ENCODE data around the gene TIGD7.

DNA sequence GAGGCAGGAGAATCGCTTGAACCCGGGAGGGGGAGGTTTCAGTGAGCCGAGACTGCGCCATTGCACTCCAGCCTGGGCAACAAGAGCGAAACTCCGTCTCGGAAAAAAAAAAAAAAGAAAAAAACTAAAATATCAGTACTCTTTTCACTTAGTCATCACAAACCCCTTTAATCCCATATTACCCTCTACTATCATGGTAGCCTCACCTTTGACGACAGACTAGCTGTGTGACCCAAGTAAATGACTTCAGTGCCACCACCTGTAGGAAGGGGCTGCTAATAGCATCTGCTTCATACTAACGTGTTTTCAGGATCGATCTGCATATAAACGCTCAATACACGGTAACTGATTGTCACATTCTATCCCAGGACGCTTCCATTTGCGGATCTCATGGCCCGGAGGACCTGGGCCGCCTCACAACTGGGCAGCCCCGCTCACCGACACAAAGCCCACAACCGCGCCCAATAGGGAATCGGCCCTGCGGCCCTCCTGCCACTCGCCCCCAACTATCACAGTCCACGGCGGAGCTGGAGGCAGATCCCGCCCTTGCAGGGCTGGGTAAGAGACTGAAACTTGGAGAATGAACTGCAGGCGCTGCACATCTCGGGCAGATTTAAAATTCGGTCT lies 23.0 kb downstream of the TIGD7 start:
- TF ChIP-seq, protein P1, sequence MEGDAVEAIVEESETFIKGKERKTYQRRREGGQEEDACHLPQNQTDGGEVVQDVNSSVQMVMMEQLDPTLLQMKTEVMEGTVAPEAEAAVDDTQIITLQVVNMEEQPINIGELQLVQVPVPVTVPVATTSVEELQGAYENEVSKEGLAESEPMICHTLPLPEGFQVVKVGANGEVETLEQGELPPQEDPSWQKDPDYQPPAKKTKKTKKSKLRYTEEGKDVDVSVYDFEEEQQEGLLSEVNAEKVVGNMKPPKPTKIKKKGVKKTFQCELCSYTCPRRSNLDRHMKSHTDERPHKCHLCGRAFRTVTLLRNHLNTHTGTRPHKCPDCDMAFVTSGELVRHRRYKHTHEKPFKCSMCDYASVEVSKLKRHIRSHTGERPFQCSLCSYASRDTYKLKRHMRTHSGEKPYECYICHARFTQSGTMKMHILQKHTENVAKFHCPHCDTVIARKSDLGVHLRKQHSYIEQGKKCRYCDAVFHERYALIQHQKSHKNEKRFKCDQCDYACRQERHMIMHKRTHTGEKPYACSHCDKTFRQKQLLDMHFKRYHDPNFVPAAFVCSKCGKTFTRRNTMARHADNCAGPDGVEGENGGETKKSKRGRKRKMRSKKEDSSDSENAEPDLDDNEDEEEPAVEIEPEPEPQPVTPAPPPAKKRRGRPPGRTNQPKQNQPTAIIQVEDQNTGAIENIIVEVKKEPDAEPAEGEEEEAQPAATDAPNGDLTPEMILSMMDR (IDR thresholded peaks at IDR 0.05) = no peak
- TF ChIP-seq POLR2A (IDR thresholded peaks at IDR 0.05) = no peak
- TF ChIP-seq POLR2AphosphoS5 (IDR thresholded peaks at IDR 0.05) = no peak

Data from prostate gland (tissue), 2 donors.